Sigmoid colon (tissue), 7 donors: ENCODE results near the gene FAM83G. TPM values are rescaled to one million over a fixed set of nuclear protein-coding genes. Genes with fewer than 3 reads are reported as not detected.
"Not testable (repeated sequence)": the region's sequence is repeated elsewhere in the genome, so short reads cannot be mapped to it uniquely, and the experiment has no call there.

Source experiments
- DNase-seq: peaks from one replicate; pipeline ENCODE4 v3.0.0-alpha.2; 2019
- H3K27ac ChIP-seq, 4 donors: fragments of 200-600 bp; sonication (generic); one replicate each; pipeline ENCODE4 v1.5.1; 2016 to 2019; ENCODE audit warnings: mild to moderate bottlenecking in 1 of 4
- H3K27me3 ChIP-seq, 3 donors: fragments of 200-600 bp; sonication (generic); one replicate each; pipeline ENCODE4 v1.5.1; 2019; ENCODE audit warnings: mild to moderate bottlenecking in 1 of 3
- H3K36me3 ChIP-seq, 4 donors: fragments of 200-600 bp; sonication (generic); one replicate each; pipeline ENCODE4 v1.5.1; 2016 to 2019
- H3K4me1 ChIP-seq, 4 donors: fragments of 200-600 bp; sonication (generic); one replicate each; pipeline ENCODE4 v1.5.1; 2017 to 2019
- H3K4me3 ChIP-seq, 4 donors: fragments of 200-600 bp; sonication (generic); one replicate each; pipeline ENCODE4 v1.5.1; 2017 to 2019; ENCODE audit warnings: mild to moderate bottlenecking in 2 of 4, moderate library complexity in 1 of 4
- H3K9me3 ChIP-seq, 4 donors: fragments of 200-600 bp in 3 of 4; sonication (generic) in 3 of 4; one replicate each; pipeline versions ENCODE4 v1.5.1 to v1.6.1; 2013 to 2019
- CTCF ChIP-seq, 4 experiments: fragments of 450-650 bp in 3 of 4; fragments of 200-600 bp in 1 of 4; IDR thresholded peaks; one replicate each; pipeline ENCODE4 v1.5.1; 2016 to 2019; ENCODE audit warnings: antibody characterized with exemption in 4 of 4, mild to moderate bottlenecking in 3 of 4, moderate library complexity in 2 of 4
- EP300 ChIP-seq, 4 donors: sonication (generic); formaldehyde crosslinking; IDR thresholded peaks; one replicate each; pipeline ENCODE4 v1.6.1; 2017; ENCODE audit warnings: antibody characterized with exemption in 4 of 4
- POLR2A ChIP-seq, 2 donors: fragments of 450-650 bp; IDR thresholded peaks; one replicate each; pipeline ENCODE4 v1.6.1; 2016; ENCODE audit warnings: antibody characterized with exemption in 2 of 2, mild to moderate bottlenecking in 2 of 2, moderate library complexity in 2 of 2
- POLR2AphosphoS5 ChIP-seq, 4 donors: sonication (generic); formaldehyde crosslinking; IDR thresholded peaks; one replicate each; pipeline ENCODE4 v1.6.1; 2017; ENCODE audit warnings: antibody characterized with exemption in 4 of 4
- WGBS, 2 donors: extraction: QIAGEN DNeasy Blood & Tissue Kit; methylation state at CpG; one replicate each; pipeline ENCODE4 v1.1.7; 2013; 5-methylcytosine and 5-hydroxymethylcytosine counted together
- intact Hi-C: fragments of 100-400 bp; cut with DNase I; formaldehyde crosslinking; loops from one replicate; pipeline ENCODE4 v1.15.1; 2023
- polyA plus RNA-seq, 3 donors: library from polyadenylated mRNA; stranded (reverse); fragments of 200-250 nt; gene quantifications; one replicate each; pipeline ENCODE4 v1.2.3, GENCODE V29; 2013
- total RNA-seq, 4 donors: library from RNA; depleted of rRNA; stranded (reverse); fragments of >200 nt; gene quantifications; one replicate each; pipeline ENCODE4 v1.1.0, GENCODE V29; 2016
- donor health status: healthy with polysubstance abuse.
- donor health status: Bipolar disorder and iron deficiency.
- donor health status: healthy.

Gene FAM83G
- total RNA-seq: 1 to 10 TPM; 2.3 to 2.9 (median 2.6) TPM
- polyA plus RNA-seq: 10 to 100 TPM; 10.2 to 23.8 (median 22.0) TPM

- H3K4me3 ChIP-seq: peak within 1 kb of the TSS; percentile 47 to 69 (median 64)
- WGBS, 2 donors: 1 to 6% methylated on average over 67 of the region's 67 CpGs
- H3K27ac ChIP-seq: peak within 1 kb of the TSS; percentile 64 to 77 (median 70)
- peak; percentile 84 for DNase-seq
- no peaks in the 10 kb centered on the region for H3K27me3 ChIP-seq
- TF ChIP-seq EP300 (IDR thresholded peaks at IDR 0.05): no peak
- TF ChIP-seq CTCF (IDR thresholded peaks at IDR 0.05): no peak
- peak in 1 of 4 donors; percentile 51 for TF ChIP-seq POLR2AphosphoS5 (IDR thresholded peaks at IDR 0.05)
- TF ChIP-seq POLR2A (IDR thresholded peaks at IDR 0.05): peak in 1 of 2 donors; percentile 19
- H3K36me3 ChIP-seq: no peaks in the 10 kb centered on the region
- intact Hi-C loops: no loop called here
- no peaks in the 10 kb centered on the region for H3K9me3 ChIP-seq
- H3K4me1 ChIP-seq: peaks cover 0 to 16% (median 13%) of the 10 kb centered on the region in 4 donors
These were observed at the start of gene FAM83G for GRCh38 chr17:19004421-19005136. FAM83G (minus strand) TSS chr17:19004764; CDS start chr17:19004041, 723 bp downstream.

GRCh38 chr17:19048826-19049225 is 44.3 kb upstream of the FAM83G start:
- DNase-seq, H3K27me3 ChIP-seq, H3K9me3 ChIP-seq, H3K27ac ChIP-seq, H3K4me3 ChIP-seq, intact Hi-C loops, H3K4me1 ChIP-seq, H3K36me3 ChIP-seq: not testable (repeated sequence)
- 73 to 83% methylated on average over 4 of the region's 7 CpGs for WGBS, 2 donors

GRCh38 chr17:19047510-19047909 is 42.9 kb upstream of the FAM83G start:
- H3K4me1 ChIP-seq, H3K27me3 ChIP-seq, DNase-seq, H3K4me3 ChIP-seq, H3K36me3 ChIP-seq, intact Hi-C loops, H3K27ac ChIP-seq, H3K9me3 ChIP-seq: not testable (repeated sequence)
- WGBS, 2 donors: 94 to 97% methylated on average over 5 of the region's 7 CpGs

- no CpG with 5 or more reads among the region's 12 CpGs for WGBS, 2 donors
- H3K9me3 ChIP-seq, H3K4me3 ChIP-seq, H3K4me1 ChIP-seq, intact Hi-C loops, H3K27me3 ChIP-seq, H3K27ac ChIP-seq, DNase-seq, H3K36me3 ChIP-seq: not testable (repeated sequence)
These were observed 42.3 kb upstream of the FAM83G start, which contains the start of gene GRAP for GRCh38 chr17:19046782-19047375. GRAP (minus strand) TSS chr17:19046957; CDS start chr17:19046926, 31 bp downstream.

GRCh38 chr17:19044643-19045042 is 40.1 kb upstream of the FAM83G start:
- H3K27me3 ChIP-seq, H3K27ac ChIP-seq, DNase-seq, H3K36me3 ChIP-seq, H3K9me3 ChIP-seq, intact Hi-C loops, H3K4me3 ChIP-seq, H3K4me1 ChIP-seq: not testable (repeated sequence)
- no CpG with 5 or more reads among the region's 9 CpGs for WGBS, 2 donors

- H3K4me1 ChIP-seq, H3K27me3 ChIP-seq, H3K27ac ChIP-seq, H3K4me3 ChIP-seq, DNase-seq, H3K9me3 ChIP-seq, H3K36me3 ChIP-seq, intact Hi-C loops: not testable (repeated sequence)
- WGBS, 2 donors: no CpG with 5 or more reads among the region's 8 CpGs
These were observed 38.5 kb upstream of the FAM83G start for GRCh38 chr17:19043032-19043431.

- H3K36me3 ChIP-seq, H3K27me3 ChIP-seq, H3K4me1 ChIP-seq, H3K9me3 ChIP-seq, H3K4me3 ChIP-seq, intact Hi-C loops, DNase-seq, H3K27ac ChIP-seq: not testable (repeated sequence)
- WGBS, 2 donors: no CpG with 5 or more reads among the region's 14 CpGs
These were observed 37.8 kb upstream of the FAM83G start for GRCh38 chr17:19042369-19042768.

- H3K9me3 ChIP-seq, intact Hi-C loops, H3K36me3 ChIP-seq, H3K4me1 ChIP-seq, H3K4me3 ChIP-seq, DNase-seq, H3K27ac ChIP-seq, H3K27me3 ChIP-seq: not testable (repeated sequence)
- 81 to 90% methylated on average over 3 of the region's 10 CpGs for WGBS, 2 donors
These were observed 37.3 kb upstream of the FAM83G start for GRCh38 chr17:19041871-19042270.

- H3K4me1 ChIP-seq, intact Hi-C loops, H3K27ac ChIP-seq, H3K9me3 ChIP-seq, H3K36me3 ChIP-seq, H3K27me3 ChIP-seq, DNase-seq, H3K4me3 ChIP-seq: not testable (repeated sequence)
- WGBS, 2 donors: no CpG with 5 or more reads among the region's 9 CpGs
These were observed 35.8 kb upstream of the FAM83G start for GRCh38 chr17:19040350-19040749.

- WGBS, 2 donors: no CpG with 5 or more reads among the region's 12 CpGs
- intact Hi-C loops: not testable (repeated sequence)
These were observed 34.2 kb upstream of the FAM83G start for GRCh38 chr17:19038730-19039129.

GRCh38 chr17:19038007-19038406 is 33.4 kb upstream of the FAM83G start:
- H3K9me3 ChIP-seq, DNase-seq, H3K4me1 ChIP-seq, H3K36me3 ChIP-seq, H3K4me3 ChIP-seq, H3K27ac ChIP-seq, H3K27me3 ChIP-seq, intact Hi-C loops: not testable (repeated sequence)
- no CpG with 5 or more reads among the region's 17 CpGs for WGBS, 2 donors

More at GRCh38 chr17:19038730-19039129, 34.2 kb upstream of the FAM83G start:
- not testable (repeated sequence) for H3K9me3 ChIP-seq, H3K36me3 ChIP-seq, H3K4me3 ChIP-seq, H3K27ac ChIP-seq, H3K4me1 ChIP-seq, DNase-seq, H3K27me3 ChIP-seq
